Tibial artery (tissue), 4 donors: ENCODE results near the gene PLCL1.

ENCODE experiments used
- DNase-seq, 2 donors: peaks; one replicate each; pipeline ENCODE4 v3.0.0-alpha.2; 2019
- H3K27ac ChIP-seq, 2 donors: fragments of 200-600 bp; sonication (generic) in 1 of 2; 1 replicate in 1 of 2; 2 replicates in 1 of 2; pipeline ENCODE4 v1.5.1; 2018 to 2019; ENCODE audit warnings: mild to moderate bottlenecking in 1 of 2
- H3K27me3 ChIP-seq, 2 donors: fragments of 200-600 bp; sonication (generic) in 1 of 2; one replicate each; pipeline versions ENCODE4 v1.5.1 to v1.6.0; 2016 to 2019
- H3K36me3 ChIP-seq, 3 donors: fragments of 200-600 bp; sonication (generic) in 2 of 3; one replicate each; pipeline ENCODE4 v1.5.1; 2016 to 2019; ENCODE audit warnings: mild to moderate bottlenecking in 2 of 3
- H3K4me1 ChIP-seq, 4 donors: fragments of 200-600 bp; sonication (generic) in 2 of 4; 1 replicate in 3 of 4; 2 replicates in 1 of 4; pipeline ENCODE4 v1.5.1; 2016 to 2019
- H3K4me3 ChIP-seq, 2 donors: fragments of 200-600 bp; sonication (generic) in 1 of 2; 1 replicate in 1 of 2; 2 replicates in 1 of 2; pipeline ENCODE4 v1.5.1; 2018 to 2019; ENCODE audit warnings: mild to moderate bottlenecking in 2 of 2
- H3K9me3 ChIP-seq, 3 donors: fragments of 200-600 bp; sonication (generic) in 1 of 3; one replicate each; pipeline ENCODE4 v1.5.1; 2016 to 2019
- CTCF ChIP-seq, 2 experiments: fragments of 200-600 bp in 1 of 2; fragments of 450-650 bp in 1 of 2; IDR thresholded peaks; one replicate each; pipeline ENCODE4 v1.5.1; 2017 to 2019; ENCODE audit warnings: antibody characterized with exemption in 2 of 2, mild to moderate bottlenecking in 1 of 2, moderate library complexity in 1 of 2
- intact Hi-C: fragments of 100-400 bp; cut with DNase I; formaldehyde crosslinking; loops from one replicate; pipeline ENCODE4 v1.15.0; 2023; ENCODE audit warnings: low total_unique reads

The PLCL1 gene

GRCh38 chr2:198052741-198053140 is 248.3 kb downstream of the PLCL1 start:
- Histone ChIP-seq H3K36me3 (no peaks in the 10 kb centered on the region), H3K4me1 (peaks cover 0 to 28% (median 8%) of the 10 kb centered on the region in 4 donors), H3K9me3 (no peaks in the 10 kb centered on the region), H3K4me3 (no peak overlapping the region), H3K27ac (no peak overlapping the region), H3K27me3 (no peaks in the 10 kb centered on the region)
- DNase-seq: no peak
- no peak for TF ChIP-seq CTCF (IDR thresholded peaks at IDR 0.05)
- intact Hi-C loops: no loop called here

GRCh38 chr2:198053148-198053547 is 248.8 kb downstream of the PLCL1 start:
- H3K4me1 ChIP-seq: peaks cover 0 to 28% (median 8%) of the 10 kb centered on the region in 4 donors
- no peak overlapping the region for H3K27ac ChIP-seq
- no peaks in the 10 kb centered on the region for H3K9me3 ChIP-seq
- no peak for TF ChIP-seq CTCF (IDR thresholded peaks at IDR 0.05)
- intact Hi-C loops: no loop called here
- no peak for DNase-seq
- H3K36me3 ChIP-seq: no peaks in the 10 kb centered on the region
- H3K27me3 ChIP-seq: no peaks in the 10 kb centered on the region
- no peak overlapping the region for H3K4me3 ChIP-seq

- DNase-seq: no peak
- H3K4me1 ChIP-seq: peaks cover 0 to 28% (median 8%) of the 10 kb centered on the region in 4 donors
- intact Hi-C loops: no loop called here
- no peak overlapping the region for H3K27ac ChIP-seq
- H3K9me3 ChIP-seq: no peaks in the 10 kb centered on the region
- no peaks in the 10 kb centered on the region for H3K27me3 ChIP-seq
- no peak overlapping the region for H3K4me3 ChIP-seq
- no peaks in the 10 kb centered on the region for H3K36me3 ChIP-seq
- TF ChIP-seq CTCF (IDR thresholded peaks at IDR 0.05): no peak
Measured at GRCh38 chr2:198053776-198054175, 249.4 kb downstream of the PLCL1 start.

GRCh38 chr2:198054299-198054698 is 249.9 kb downstream of the PLCL1 start:
- H3K27ac ChIP-seq: no peak overlapping the region
- H3K36me3 ChIP-seq: no peaks in the 10 kb centered on the region
- no peaks in the 10 kb centered on the region for H3K27me3 ChIP-seq
- intact Hi-C loops: no loop called here
- H3K9me3 ChIP-seq: no peaks in the 10 kb centered on the region
- peak; percentile 22 to 29 for TF ChIP-seq CTCF (IDR thresholded peaks at IDR 0.05)
- no peak overlapping the region for H3K4me3 ChIP-seq
- peaks cover 0 to 28% (median 8%) of the 10 kb centered on the region in 4 donors for H3K4me1 ChIP-seq
- no peak for DNase-seq

- intact Hi-C loops: no loop called here
- Histone ChIP-seq H3K36me3 (no peaks in the 10 kb centered on the region), H3K27ac (no peak overlapping the region), H3K4me3 (no peak overlapping the region), H3K9me3 (no peaks in the 10 kb centered on the region), H3K27me3 (no peaks in the 10 kb centered on the region), H3K4me1 (peaks cover 0 to 28% (median 8%) of the 10 kb centered on the region in 4 donors)
- DNase-seq: no peak
- no peak for TF ChIP-seq CTCF (IDR thresholded peaks at IDR 0.05)
Measured at GRCh38 chr2:198055716-198056115, 251.3 kb downstream of the PLCL1 start.

- intact Hi-C loops: no loop called here
- Histone ChIP-seq H3K27ac (no peak overlapping the region), H3K4me3 (no peak overlapping the region), H3K9me3 (no peaks in the 10 kb centered on the region), H3K27me3 (no peaks in the 10 kb centered on the region), H3K4me1 (peaks cover 0 to 28% (median 8%) of the 10 kb centered on the region in 4 donors), H3K36me3 (no peaks in the 10 kb centered on the region)
- TF ChIP-seq CTCF (IDR thresholded peaks at IDR 0.05): no peak
- DNase-seq: no peak
Measured at GRCh38 chr2:198056836-198057235, 252.4 kb downstream of the PLCL1 start.
